Effector memory CD8-positive, alpha-beta T cell (primary cell): Measurements from ENCODE around the gene OR6J1.
"Not testable (repeated sequence)": the region's sequence is repeated elsewhere in the genome, so short reads cannot be mapped to it uniquely, and the experiment has no call there.

Experiments
- ATAC-seq: fragments of 150-1000 bp; cut with Tn5 transposase; replicated peaks from 2 replicates; pipeline ENCODE4 v1.10.0; 2021; ENCODE audit warnings: mild to moderate bottlenecking, moderate library complexity
- DNase-seq, 3 experiments: peaks; one replicate each; pipeline ENCODE4 v3.0.0; 2021
- H3K27ac Mint-ChIP-seq, 2 donors: one replicate each; pipeline ENCODE4 v1.8.0; 2022; ENCODE audit warnings: mild to moderate bottlenecking in 2 of 2, mixed read lengths in 2 of 2, moderate library complexity in 2 of 2
- H3K27me3 Mint-ChIP-seq, 2 donors: one replicate each; pipeline ENCODE4 v1.8.0; 2022; ENCODE audit warnings: mixed read lengths in 2 of 2
- H3K36me3 Mint-ChIP-seq: one replicate; pipeline ENCODE4 v1.8.0; 2022; ENCODE audit warnings: mild to moderate bottlenecking, moderate library complexity, mixed read lengths; ENCODE audit not compliant: insufficient read depth
- H3K4me1 Mint-ChIP-seq, 2 donors: one replicate each; pipeline ENCODE4 v1.8.0; 2022; ENCODE audit warnings: low read depth in 2 of 2, mixed read lengths in 2 of 2
- H3K4me3 Mint-ChIP-seq, 2 donors: one replicate each; pipeline ENCODE4 v1.8.0; 2022; ENCODE audit warnings: mild to moderate bottlenecking in 2 of 2, mixed read lengths in 2 of 2, moderate library complexity in 2 of 2
- H3K9me3 Mint-ChIP-seq, 2 donors: one replicate each; pipeline ENCODE4 v1.8.0; 2022; ENCODE audit warnings: mixed read lengths in 2 of 2

The OR6J1 gene

GRCh38 chr14:22594156-22594716, 49.9 kb downstream of the OR6J1 start:
- DNase-seq, result no peak
- Mint-ChIP-seq H3K4me3 (no peak overlapping the region), H3K27ac (no peak overlapping the region), H3K4me1 (peaks cover 14 to 22% of the 10 kb centered on the region in 2 donors), H3K36me3 (peaks cover 6% of the 10 kb centered on the region), H3K9me3 (no peaks in the 10 kb centered on the region), H3K27me3 (no peaks in the 10 kb centered on the region)
- ATAC-seq, result no peak

- H3K27ac Mint-ChIP-seq, result no peak overlapping the region
- H3K4me1 Mint-ChIP-seq, result peaks cover 13 to 15% of the 10 kb centered on the region in 2 donors
- DNase-seq, result no peak
- no peaks in the 10 kb centered on the region for H3K9me3 Mint-ChIP-seq
- no peak for ATAC-seq
- no peak overlapping the region for H3K4me3 Mint-ChIP-seq
- H3K27me3 Mint-ChIP-seq, result no peaks in the 10 kb centered on the region
- H3K36me3 Mint-ChIP-seq, result peaks cover 12% of the 10 kb centered on the region
These were observed 50.6 kb downstream of the OR6J1 start for GRCh38 chr14:22593601-22594000.

GRCh38 chr14:22593189-22593588, 51.0 kb downstream of the OR6J1 start:
- no peak overlapping the region for H3K27ac Mint-ChIP-seq
- peaks cover 16% of the 10 kb centered on the region for H3K36me3 Mint-ChIP-seq
- H3K4me1 Mint-ChIP-seq, result peaks cover 11 to 14% of the 10 kb centered on the region in 2 donors

GRCh38 chr14:22589096-22589839, 54.9 kb downstream of the OR6J1 start, which contains the start of gene DAD1:
Gene DAD1, minus strand, starts transcription at chr14:22589224. Its CDS starts 67 bp downstream, at chr14:22589157.
- peak within 1 kb of the TSS; percentile 85 to 93 for H3K4me3 Mint-ChIP-seq
- peaks cover 34 to 39% of the 10 kb centered on the region in 2 donors for H3K4me1 Mint-ChIP-seq
- no peaks in the 10 kb centered on the region for H3K27me3 Mint-ChIP-seq
- peaks cover 23% of the 10 kb centered on the region for H3K36me3 Mint-ChIP-seq
- no peaks in the 10 kb centered on the region for H3K9me3 Mint-ChIP-seq
- peak; percentile 99 to 100 (median 100) for DNase-seq
- ATAC-seq, result peak; percentile 92
- peak within 1 kb of the TSS; percentile 99 to 100 for H3K27ac Mint-ChIP-seq

More at GRCh38 chr14:22593189-22593588, 51.0 kb downstream of the OR6J1 start:
- DNase-seq (no peak), ATAC-seq (no peak)
- H3K4me3 Mint-ChIP-seq, result no peak overlapping the region
- H3K9me3 Mint-ChIP-seq, result no peaks in the 10 kb centered on the region
- H3K27me3 Mint-ChIP-seq, result no peaks in the 10 kb centered on the region

GRCh38 chr14:22588526-22589095, 55.5 kb downstream of the OR6J1 start:
- H3K4me1 Mint-ChIP-seq, result peaks cover 39 to 46% of the 10 kb centered on the region in 2 donors
- peak overlapping the region; percentile 85 to 93 for H3K4me3 Mint-ChIP-seq
- no peaks in the 10 kb centered on the region for H3K9me3 Mint-ChIP-seq
- H3K27ac Mint-ChIP-seq, result peak overlapping the region; percentile 99 to 100
- DNase-seq (no peak), ATAC-seq (no peak)
- no peaks in the 10 kb centered on the region for H3K27me3 Mint-ChIP-seq
- peaks cover 23% of the 10 kb centered on the region for H3K36me3 Mint-ChIP-seq

GRCh38 chr14:22587677-22588422, 56.3 kb downstream of the OR6J1 start:
- H3K4me3 Mint-ChIP-seq, result peak overlapping the region; percentile 85 to 93
- ATAC-seq, H3K9me3 Mint-ChIP-seq, H3K27me3 Mint-ChIP-seq, DNase-seq: not testable (repeated sequence)
- H3K4me1 Mint-ChIP-seq, result peaks cover 46 to 53% of the 10 kb centered on the region in 2 donors
- H3K36me3 Mint-ChIP-seq, result peaks cover 24% of the 10 kb centered on the region
- H3K27ac Mint-ChIP-seq, result peak overlapping the region; percentile 99 to 100

GRCh38 chr14:22587247-22587646, 56.9 kb downstream of the OR6J1 start:
- H3K9me3 Mint-ChIP-seq, result no peaks in the 10 kb centered on the region
- no peak for DNase-seq
- peak overlapping the region; percentile 99 to 100 for H3K27ac Mint-ChIP-seq
- ATAC-seq, result no peak
- no peaks in the 10 kb centered on the region for H3K27me3 Mint-ChIP-seq
- peaks cover 28% of the 10 kb centered on the region for H3K36me3 Mint-ChIP-seq
- peaks cover 47 to 54% of the 10 kb centered on the region in 2 donors for H3K4me1 Mint-ChIP-seq
- peak overlapping the region; percentile 4 to 93 for H3K4me3 Mint-ChIP-seq

GRCh38 chr14:22583994-22584393, 60.2 kb downstream of the OR6J1 start:
- ATAC-seq, result no peak
- Mint-ChIP-seq H3K36me3 (peaks cover 23% of the 10 kb centered on the region), H3K4me1 (peaks cover 46 to 57% of the 10 kb centered on the region in 2 donors), H3K27me3 (no peaks in the 10 kb centered on the region), H3K9me3 (no peaks in the 10 kb centered on the region), H3K4me3 (no peak overlapping the region), H3K27ac (peak overlapping the region; percentile 74 to 79)
- DNase-seq, result no peak
